Skeletal muscle cell (primary cell): Measurements from ENCODE around the gene SIGLEC7.

Experiments
- DNase-seq: peaks from one replicate; pipeline ENCODE4 v3.0.0-alpha.2; 2010; ENCODE audit warnings: low read depth
- H3K4me3 ChIP-seq: 2 replicates; pipeline ENCODE4 v1.5.1; 2011; ENCODE audit warnings: low read depth, mild to moderate bottlenecking, control low read depth, low read length, moderate library complexity

SIGLEC7 gene

GRCh38 chr19:51114087-51114729 is 27.9 kb upstream of the SIGLEC7 start:
- no peak for DNase-seq
- H3K4me3 ChIP-seq: no peak overlapping the region

- DNase-seq: no peak
- no peak overlapping the region for H3K4me3 ChIP-seq
Measured at GRCh38 chr19:51116736-51117286, 25.3 kb upstream of the SIGLEC7 start.

GRCh38 chr19:51119101-51119500 is 23.0 kb upstream of the SIGLEC7 start:
- no peak overlapping the region for H3K4me3 ChIP-seq

GRCh38 chr19:51119611-51120010 is 22.5 kb upstream of the SIGLEC7 start:
- DNase-seq: no peak
- no peak overlapping the region for H3K4me3 ChIP-seq

More at GRCh38 chr19:51119101-51119500, 23.0 kb upstream of the SIGLEC7 start:
- DNase-seq: no peak

GRCh38 chr19:51120160-51120559 is 21.9 kb upstream of the SIGLEC7 start:
- DNase-seq: no peak
- no peak overlapping the region for H3K4me3 ChIP-seq

- no peak overlapping the region for H3K4me3 ChIP-seq
Measured at GRCh38 chr19:51121257-51121656, 20.8 kb upstream of the SIGLEC7 start.

GRCh38 chr19:51122112-51122981 is 19.8 kb upstream of the SIGLEC7 start:
- no peak for DNase-seq
- no peak overlapping the region for H3K4me3 ChIP-seq

More at GRCh38 chr19:51121257-51121656, 20.8 kb upstream of the SIGLEC7 start:
- DNase-seq: no peak

- H3K4me3 ChIP-seq: no peak overlapping the region
- no peak for DNase-seq
Measured at GRCh38 chr19:51123381-51123800, 18.7 kb upstream of the SIGLEC7 start.

GRCh38 chr19:51123802-51124201 is 18.3 kb upstream of the SIGLEC7 start:
- DNase-seq: no peak
- H3K4me3 ChIP-seq: no peak overlapping the region

GRCh38 chr19:51124216-51124615 is 17.9 kb upstream of the SIGLEC7 start:
- no peak overlapping the region for H3K4me3 ChIP-seq

GRCh38 chr19:51124729-51125128 is 17.4 kb upstream of the SIGLEC7 start, which contains the start of gene SIGLEC9:
Gene SIGLEC9, plus strand, starts transcription at chr19:51124906. Its CDS starts 69 bp downstream, at chr19:51124975.
- no peak for DNase-seq
- no peak within 1 kb of the TSS for H3K4me3 ChIP-seq

More at GRCh38 chr19:51124216-51124615, 17.9 kb upstream of the SIGLEC7 start:
- no peak for DNase-seq

GRCh38 chr19:51125421-51126075 is 16.6 kb upstream of the SIGLEC7 start:
- no peak for DNase-seq
- no peak overlapping the region for H3K4me3 ChIP-seq

- H3K4me3 ChIP-seq: no peak overlapping the region
- DNase-seq: no peak
Measured at GRCh38 chr19:51127032-51127431, 15.1 kb upstream of the SIGLEC7 start.

GRCh38 chr19:51127755-51128154 is 14.3 kb upstream of the SIGLEC7 start:
- DNase-seq: peak; percentile 5
- no peak overlapping the region for H3K4me3 ChIP-seq

GRCh38 chr19:51128227-51128626 is 13.9 kb upstream of the SIGLEC7 start:
- no peak for DNase-seq
- no peak overlapping the region for H3K4me3 ChIP-seq

GRCh38 chr19:51129716-51130115 is 12.4 kb upstream of the SIGLEC7 start:
- no peak for DNase-seq
- H3K4me3 ChIP-seq: no peak overlapping the region

GRCh38 chr19:51131780-51132680 is 10.1 kb upstream of the SIGLEC7 start:
- DNase-seq: no peak
- H3K4me3 ChIP-seq: no peak overlapping the region

GRCh38 chr19:51135004-51135403 is 7.1 kb upstream of the SIGLEC7 start:
- DNase-seq: no peak
- H3K4me3 ChIP-seq: no peak overlapping the region
